GM19193 (cell line): ENCODE results near the gene TPSB2.

ENCODE experiments used
- POLR2A ChIP-seq: IDR thresholded peaks from 4 replicates; pipeline ENCODE4 v1.6.1; 2011; ENCODE audit not compliant: insufficient read depth, insufficient read length; ENCODE audit errors: extremely low read depth

TPSB2 gene

GRCh38 chr16:1216681-1217400, 13.1 kb downstream of the TPSB2 start:
- TF ChIP-seq POLR2A = no peak

GRCh38 chr16:1216296-1216619, 13.7 kb downstream of the TPSB2 start:
- TF ChIP-seq POLR2A = no peak

- no peak for TF ChIP-seq POLR2A
Measured at GRCh38 chr16:1215574-1216295, 14.2 kb downstream of the TPSB2 start.

GRCh38 chr16:1214719-1215118, 15.3 kb downstream of the TPSB2 start:
- no peak for TF ChIP-seq POLR2A

GRCh38 chr16:1213796-1214372, 16.1 kb downstream of the TPSB2 start:
- no peak for TF ChIP-seq POLR2A

- TF ChIP-seq POLR2A = no peak
Measured at GRCh38 chr16:1213231-1213630, 16.8 kb downstream of the TPSB2 start.

GRCh38 chr16:1212616-1213194, 17.3 kb downstream of the TPSB2 start:
- no peak for TF ChIP-seq POLR2A

- no peak for TF ChIP-seq POLR2A
Measured at GRCh38 chr16:1211451-1212268, 18.3 kb downstream of the TPSB2 start.

- no peak for TF ChIP-seq POLR2A
Measured at GRCh38 chr16:1210461-1210860, 19.5 kb downstream of the TPSB2 start.

- no peak for TF ChIP-seq POLR2A
Measured at GRCh38 chr16:1209081-1209480, 20.9 kb downstream of the TPSB2 start.

GRCh38 chr16:1208239-1208830, 21.6 kb downstream of the TPSB2 start:
- TF ChIP-seq POLR2A = no peak

- no peak for TF ChIP-seq POLR2A
Measured at GRCh38 chr16:1206786-1207185, 23.2 kb downstream of the TPSB2 start.

GRCh38 chr16:1206326-1206725, 23.7 kb downstream of the TPSB2 start:
- no peak for TF ChIP-seq POLR2A

GRCh38 chr16:1204933-1205332, 25.1 kb downstream of the TPSB2 start:
- TF ChIP-seq POLR2A = no peak
